ENCODE results near the gene TRIM68. TPM values are rescaled to one million over a fixed set of nuclear protein-coding genes. Genes with fewer than 3 reads are reported as not detected.
A peak's percentile ranks its signal among the peaks of the same experiment; 100 is the strongest.

Gene TRIM68
- total and polyA plus RNA-seq, 2 of the 4 experiments (the other 2 are of a cell fraction), result 8.1 to 8.4 TPM

DNA sequence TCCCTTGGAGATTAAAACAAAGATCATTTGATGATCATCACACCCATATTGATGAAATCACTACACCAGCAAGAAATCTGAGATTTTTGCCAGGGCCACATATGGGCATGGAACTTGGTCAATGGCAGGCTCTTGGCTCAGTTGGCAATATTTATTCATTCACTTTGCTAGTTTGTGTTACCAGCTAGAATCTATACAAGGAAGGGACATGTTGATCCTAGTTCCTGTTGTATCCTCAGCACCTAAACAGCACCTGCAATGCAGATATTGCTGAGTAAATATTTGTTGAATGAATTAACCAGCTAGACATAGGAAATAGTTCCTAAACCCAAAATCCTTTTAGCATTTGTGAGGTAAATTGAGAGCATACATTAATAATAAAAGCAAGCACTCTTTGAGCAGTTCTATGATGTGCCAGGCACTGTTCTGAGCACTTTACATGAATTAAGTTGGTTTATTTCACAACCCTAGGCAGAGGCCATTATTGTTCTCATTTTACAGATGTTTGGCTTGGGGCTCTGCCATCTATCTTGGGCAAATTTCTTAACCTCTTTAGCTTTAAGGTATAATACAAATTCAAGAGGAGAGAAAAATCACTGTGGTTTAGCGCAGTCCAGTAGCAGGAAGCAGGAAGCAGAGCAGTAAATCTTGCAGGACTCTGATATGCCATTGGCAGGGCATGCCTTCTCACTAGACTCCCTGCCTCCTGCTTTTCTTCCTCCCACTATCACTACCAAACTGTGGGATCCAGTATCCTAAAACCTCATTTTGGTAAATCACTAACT, 1.6 kb downstream of the TRIM68 start:
- ATAC-seq (ENCODE audit: low read depth) (no peak), DNase-seq (peak; percentile 8)
- no peaks in the 10 kb centered on the region for H3K9me3 ChIP-seq (ENCODE audit: control insufficient read depth, insufficient read depth, low read length)
- H2BK20ac ChIP-seq (ENCODE audit: low read depth, low read length), result no peak overlapping the region
- intact Hi-C loops (cut with micrococcal nuclease), result no loop called here
- in situ Hi-C loops (cut with MboI; ENCODE audit: low sequenced_read_pairs), result no loop called here
- H4K91ac ChIP-seq (ENCODE audit: insufficient read depth, low read depth, low read length), result no peak overlapping the region
- H3K36me3 ChIP-seq (ENCODE audit: control insufficient read depth, insufficient read depth, low read length), result peaks cover 15% of the 10 kb centered on the region
- H3K4ac ChIP-seq (ENCODE audit: low read depth, low read length), result no peak overlapping the region
- no peak overlapping the region for H2AK5ac ChIP-seq (ENCODE audit: low read depth, low read length)
- H4K20me1 ChIP-seq (ENCODE audit: insufficient read depth, low read length), result no peaks in the 10 kb centered on the region
- no peak overlapping the region for H4K5ac ChIP-seq (ENCODE audit: low read depth, low read length)
- H3K23ac ChIP-seq (ENCODE audit: low read depth, low read length), result no peak overlapping the region
- no peak overlapping the region for H3K9ac ChIP-seq (ENCODE audit: low read depth, low read length)
- ChIA-PET POLR2A (ENCODE audit: unreplicated experiment) (no interaction called here), CTCF (no interaction called here)
- H3K4me1 ChIP-seq (ENCODE audit: control insufficient read depth, insufficient read depth, low read length), result peaks cover 7% of the 10 kb centered on the region
- H4K8ac ChIP-seq (ENCODE audit: low read depth in 2 of 2, low read length in 2 of 2), result no peak overlapping the region
- no peak overlapping the region for H2BK120ac ChIP-seq (ENCODE audit: low read depth, low read length)
- no peak overlapping the region for H3K14ac ChIP-seq (replicated peaks; ENCODE audit: low read depth, low read length)
- H2BK5ac ChIP-seq (ENCODE audit: low read depth, low read length, poor library complexity, severe bottlenecking), result no peak overlapping the region
- no peak overlapping the region for H3K56ac ChIP-seq (ENCODE audit: extremely low read depth, insufficient read depth, low read length)
- H3K27me3 ChIP-seq (ENCODE audit: control insufficient read depth, insufficient read depth, low read length), result no peaks in the 10 kb centered on the region
- no peak overlapping the region for H2BK15ac ChIP-seq (ENCODE audit: low read depth, low read length)
- BruUV-seq (replicated peaks), result no TSS peak
- dilution Hi-C loops (cut with HindIII; ENCODE audit: low sequenced_read_pairs, unreplicated experiment), result no loop called here
- H3K9me1 ChIP-seq (ENCODE audit: insufficient read depth, low read length), result peaks cover 2% of the 10 kb centered on the region; the same call in 1 of the 2 replicates
- H3K18ac ChIP-seq (ENCODE audit: low read depth, low read length), result no peak overlapping the region
- peaks cover 0 to 11% of the 10 kb centered on the region in 2 experiments for H3K79me1 ChIP-seq (ENCODE audit: low read depth in 1 of 2, low read length in 2 of 2)
- H3K27ac ChIP-seq (ENCODE audit: insufficient read depth, low read length), result no peak overlapping the region
- H2AK9ac ChIP-seq (replicated peaks; ENCODE audit: low read depth, low read length, poor library complexity), result no peak overlapping the region
- no peak overlapping the region for H2AFZ ChIP-seq (replicated peaks; ENCODE audit: low read length, poor library complexity)
- TF ChIP-seq CEBPB (IDR thresholded peaks at IDR 0.05; ENCODE audit: low read depth, low read length) (0 out of 2 replicates have a peak, but pooled peaks have one; percentile 2), FOS (IDR thresholded peaks at IDR 0.05; ENCODE audit: low read depth, low read length) (no peak)
- H3K4me3 ChIP-seq (ENCODE audit: insufficient read depth, low read depth, low read length), result peak overlapping the region; percentile 69; the same call in 1 of the 2 replicates
- peak overlapping the region; percentile 31; the same call in 1 of the 2 replicates for H3K4me2 ChIP-seq (ENCODE audit: low read depth, low read length)
- no CpG with 5 or more reads among the region's 1 CpG for WGBS, 2 experiments (ENCODE audit: extremely low coverage in 2 of 2, insufficient read length in 1 of 2)
